GM21390 (cell line): ENCODE data around the gene NAALADL1.
"Not testable (repeated sequence)": the region's sequence is repeated elsewhere in the genome, so short reads cannot be mapped to it uniquely, and the experiment has no call there.

Experiments used
- ATAC-seq: cut with Tn5 transposase; IDR thresholded peaks from one replicate; pipeline ENCODE4 v1.9.1; 2021; ENCODE audit not compliant: unreplicated experiment

NAALADL1 gene

DNA sequence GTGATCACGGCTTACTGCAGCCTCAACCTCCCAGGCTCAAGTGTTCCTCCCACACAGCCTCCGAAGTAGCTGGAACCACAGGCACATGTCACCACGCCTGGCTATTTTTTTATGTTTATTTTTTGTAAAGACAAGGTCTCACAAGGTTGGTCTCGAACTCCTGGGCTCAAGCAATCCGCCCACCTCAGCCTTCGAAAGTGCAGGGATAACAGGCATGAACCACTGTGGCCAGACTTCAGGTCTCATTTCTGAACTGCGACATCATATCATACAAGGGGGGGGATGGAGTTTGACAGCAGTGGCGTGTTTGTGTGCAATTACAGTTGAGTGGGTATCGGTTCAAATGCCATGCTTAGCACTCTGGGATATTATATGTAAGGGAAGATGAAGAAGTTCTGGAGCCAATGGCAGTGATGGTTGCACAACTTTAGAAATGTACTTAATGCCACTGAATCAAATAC lies 6.9 kb downstream of the NAALADL1 start:
- no peak for ATAC-seq

DNA sequence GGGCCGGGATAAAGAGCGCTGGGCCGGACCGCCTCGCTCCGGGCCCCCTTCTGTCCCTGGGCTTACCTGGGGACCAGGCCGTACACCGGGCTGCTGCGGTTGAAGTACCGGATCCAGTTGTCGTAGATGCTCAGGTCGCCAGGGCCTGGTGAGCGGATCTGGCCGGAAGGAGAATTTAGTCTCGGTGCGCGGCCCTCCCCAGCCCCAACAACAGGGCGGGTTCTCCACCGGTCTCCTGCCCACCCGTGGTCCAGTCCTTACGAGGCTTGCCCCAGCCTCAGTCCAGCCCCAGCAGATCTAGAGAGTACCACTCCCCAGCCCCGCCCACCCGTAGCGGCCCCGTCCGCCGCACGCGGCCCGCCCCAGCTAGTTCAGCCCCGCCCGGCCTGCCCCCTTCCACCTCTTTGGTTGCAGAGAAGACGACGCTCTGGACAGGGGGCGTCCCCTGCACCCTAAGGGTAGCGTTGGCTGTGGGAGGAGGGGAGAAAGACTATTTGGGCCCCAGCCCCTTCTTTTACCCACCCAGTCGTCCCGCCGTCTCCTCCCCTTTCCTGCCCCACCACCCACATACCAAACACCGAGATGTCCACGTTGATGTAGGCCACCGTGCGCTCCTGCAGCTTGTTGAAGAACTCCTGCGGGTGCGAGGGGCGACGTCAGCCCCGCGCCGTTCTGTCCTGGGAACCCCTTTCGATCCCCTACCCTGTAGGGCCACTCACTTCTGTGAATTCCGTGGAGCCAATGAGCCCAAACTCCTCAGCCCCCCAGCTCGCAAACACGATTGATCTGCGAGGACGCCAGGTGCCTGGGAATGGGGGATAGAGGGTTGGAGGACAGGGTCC lies 10.6 kb downstream of the NAALADL1 start:
- ATAC-seq, result no peak

DNA sequence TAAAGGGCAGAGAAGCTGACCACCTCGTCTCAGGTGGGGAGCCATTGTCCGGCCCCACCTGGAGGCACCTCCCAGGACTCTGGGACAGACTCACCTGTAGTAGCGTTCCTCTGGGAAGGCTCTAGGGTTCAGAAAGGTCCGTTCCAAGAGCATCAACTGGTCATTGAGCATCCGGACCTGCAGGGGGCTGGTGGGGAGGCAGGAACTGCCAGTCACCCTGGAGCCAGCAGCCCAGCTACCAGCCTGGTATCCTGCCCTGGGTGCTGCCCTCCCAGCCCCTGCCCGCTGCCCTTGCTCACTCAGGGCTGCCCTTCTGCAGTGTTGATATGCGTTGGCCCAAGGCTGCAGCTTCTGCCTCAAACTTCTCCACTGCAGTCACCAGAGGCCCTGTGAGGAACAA lies 12.6 kb downstream of the NAALADL1 start:
- no peak for ATAC-seq

DNA sequence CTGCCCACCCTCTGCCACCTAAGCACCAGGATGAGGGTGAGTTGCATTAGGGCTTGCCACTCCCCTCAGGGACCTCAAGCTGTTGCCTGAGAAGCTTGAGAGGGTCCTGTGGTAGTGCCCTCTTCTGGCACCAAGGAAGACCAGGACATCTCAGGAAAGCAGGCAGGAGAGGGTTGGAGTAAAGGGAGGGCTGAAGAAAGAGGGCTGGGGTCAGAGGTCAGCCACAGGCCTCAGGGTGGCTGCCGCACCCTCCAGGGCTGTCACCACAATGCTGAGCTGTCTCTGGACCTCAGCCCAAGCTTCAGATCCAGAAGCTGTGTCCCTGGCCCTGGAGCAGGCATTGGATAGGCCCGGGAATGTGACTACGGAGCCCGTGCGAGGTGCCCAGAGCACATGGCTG lies 13.3 kb downstream of the NAALADL1 start:
- ATAC-seq, result no peak

DNA sequence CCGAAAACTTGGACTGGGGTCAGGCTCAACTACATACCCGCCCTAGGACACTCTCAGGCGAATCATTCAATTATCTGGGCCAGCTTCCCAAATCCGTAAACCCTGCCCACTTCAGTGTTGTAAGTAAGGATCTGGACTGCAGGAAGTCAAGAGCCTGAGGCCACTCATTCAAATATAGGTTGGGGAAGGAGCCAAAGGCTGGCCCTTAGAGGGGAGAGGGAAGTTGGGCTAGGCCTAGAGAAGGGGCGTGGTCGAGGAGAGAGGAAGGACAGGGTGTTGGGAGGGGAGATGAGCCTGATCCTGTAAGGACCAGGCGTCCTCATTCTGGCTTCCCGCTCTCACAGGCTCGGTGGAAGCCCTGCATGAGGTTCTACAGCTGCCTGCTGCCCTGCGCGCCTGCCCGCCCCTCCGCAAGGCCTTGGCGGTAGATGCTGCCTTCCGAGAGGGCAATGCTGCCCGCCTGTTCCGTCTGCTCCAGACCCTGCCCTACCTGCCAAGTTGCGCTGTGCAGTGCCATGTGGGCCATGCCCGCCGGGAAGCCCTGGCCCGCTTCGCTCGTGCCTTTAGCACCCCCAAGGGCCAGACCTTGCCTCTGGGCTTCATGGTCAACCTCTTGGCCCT lies 14.4 kb downstream of the NAALADL1 start:
- ATAC-seq, result no peak

DNA sequence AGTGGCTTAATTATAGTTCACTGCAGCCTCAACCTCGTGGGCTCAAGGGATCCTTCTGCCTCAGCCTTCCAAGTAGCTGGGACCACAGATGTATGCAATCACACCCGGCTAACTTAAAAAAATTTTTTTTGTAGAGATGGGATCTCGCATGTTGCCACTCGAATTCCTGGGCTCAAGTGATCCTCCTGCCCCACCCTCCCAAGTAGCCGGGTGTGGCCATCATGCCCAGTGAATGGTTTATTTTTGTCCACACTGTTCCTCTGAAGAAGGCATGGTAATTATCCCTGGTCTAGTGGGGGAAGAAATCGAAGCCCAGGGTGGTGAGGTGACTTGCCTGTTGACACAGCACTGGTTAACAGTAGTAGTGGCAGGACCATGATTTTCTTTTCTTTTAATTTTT lies 15.5 kb downstream of the NAALADL1 start:
- no peak for ATAC-seq

DNA sequence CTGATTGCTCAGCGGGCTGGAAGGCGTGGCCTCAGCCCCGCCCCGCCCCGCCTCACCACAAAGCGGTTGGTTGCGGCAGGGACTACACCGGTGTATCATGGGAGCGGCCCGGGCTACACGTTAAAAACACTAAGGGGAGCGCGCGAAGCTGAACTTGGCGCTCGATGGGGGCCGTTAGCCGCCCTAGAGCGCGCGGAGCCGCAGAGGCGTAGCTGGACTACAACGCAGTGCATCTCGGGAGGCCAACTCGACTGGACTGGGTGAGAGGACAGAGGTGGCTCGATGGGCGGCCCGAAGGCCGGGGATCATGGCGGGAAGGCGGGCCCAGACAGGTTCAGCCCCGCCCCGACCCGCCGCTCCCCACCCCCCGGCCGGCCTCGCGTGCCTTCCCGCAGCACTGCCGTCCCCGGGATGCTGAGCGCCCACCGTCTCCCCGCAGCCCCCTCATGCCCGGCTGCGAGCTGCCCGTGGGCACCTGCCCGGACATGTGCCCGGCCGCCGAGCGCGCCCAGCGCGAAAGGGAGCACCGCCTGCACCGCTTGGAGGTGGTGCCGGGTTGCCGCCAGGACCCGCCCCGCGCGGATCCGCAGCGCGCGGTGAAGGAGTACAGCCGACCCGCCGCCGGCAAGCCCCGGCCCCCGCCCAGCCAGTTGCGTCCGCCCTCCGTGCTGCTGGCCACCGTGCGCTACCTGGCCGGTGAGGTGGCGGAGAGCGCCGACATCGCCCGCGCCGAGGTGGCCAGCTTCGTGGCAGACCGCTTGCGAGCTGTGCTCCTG lies 17.3 kb downstream of the NAALADL1 start, which contains the start of gene SAC3D1:
Gene SAC3D1 (plus strand): TSS at position 364 of the 776 bp plus-strand sequence. CDS start 83 bp downstream, at position 447.
- peak; percentile 82 for ATAC-seq

DNA sequence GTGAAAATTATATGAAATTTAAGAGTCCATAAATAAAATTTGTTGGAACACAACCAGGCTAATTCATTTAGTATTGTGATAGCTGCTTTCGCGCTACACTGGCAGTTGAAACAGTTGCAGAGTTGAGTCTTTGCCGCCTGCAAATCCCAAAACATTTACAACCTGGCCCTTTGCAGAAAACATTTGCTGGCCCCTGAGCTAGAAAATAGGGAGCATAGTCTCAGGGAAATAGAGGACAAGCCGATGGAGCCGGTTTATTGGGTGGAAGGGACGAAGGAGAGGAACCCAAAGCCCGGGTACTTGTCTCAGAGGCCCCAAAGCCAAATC lies 17.9 kb downstream of the NAALADL1 start:
- no peak for ATAC-seq

DNA sequence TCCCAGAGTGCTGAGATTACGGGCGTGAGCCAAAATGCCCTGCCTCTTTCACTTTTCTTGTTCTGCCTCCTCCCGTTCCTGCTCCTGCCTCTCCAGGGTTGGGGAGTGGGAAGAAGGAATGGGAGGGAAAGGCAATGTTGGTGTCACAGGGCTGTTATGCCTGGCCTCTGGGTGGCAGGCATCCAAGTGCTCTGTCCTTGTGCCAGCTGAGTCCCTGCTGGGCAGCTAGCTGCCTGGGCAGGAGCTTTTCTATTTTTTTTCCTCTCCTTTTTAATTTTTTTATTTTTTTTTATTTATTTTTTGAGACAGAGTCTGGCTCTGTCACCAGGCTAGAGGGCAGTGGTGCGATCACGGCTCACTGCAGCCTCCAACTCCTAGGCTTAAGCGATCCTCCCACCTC lies 21.4 kb downstream of the NAALADL1 start:
- ATAC-seq, result no peak

DNA sequence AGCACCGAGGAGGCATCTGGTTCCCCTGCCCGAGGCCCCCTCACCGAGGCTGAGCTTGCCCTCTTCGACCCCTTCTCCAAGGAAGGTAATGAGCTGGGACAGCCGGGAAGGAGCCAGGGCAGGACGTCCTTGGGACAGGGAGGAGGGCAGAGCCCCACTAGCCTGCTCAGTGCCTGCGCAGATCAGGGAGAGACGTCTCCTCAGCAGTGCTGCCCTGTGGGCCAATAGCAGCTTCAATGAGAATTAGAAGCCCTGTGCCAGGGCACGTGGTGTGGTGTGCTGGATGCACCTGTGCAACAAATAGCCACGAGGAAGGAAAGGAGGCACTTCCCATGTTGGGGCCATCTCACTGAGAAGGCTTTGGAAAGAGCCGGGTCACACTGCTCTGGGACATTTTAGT lies 22.8 kb downstream of the NAALADL1 start:
- ATAC-seq, result no peak

DNA sequence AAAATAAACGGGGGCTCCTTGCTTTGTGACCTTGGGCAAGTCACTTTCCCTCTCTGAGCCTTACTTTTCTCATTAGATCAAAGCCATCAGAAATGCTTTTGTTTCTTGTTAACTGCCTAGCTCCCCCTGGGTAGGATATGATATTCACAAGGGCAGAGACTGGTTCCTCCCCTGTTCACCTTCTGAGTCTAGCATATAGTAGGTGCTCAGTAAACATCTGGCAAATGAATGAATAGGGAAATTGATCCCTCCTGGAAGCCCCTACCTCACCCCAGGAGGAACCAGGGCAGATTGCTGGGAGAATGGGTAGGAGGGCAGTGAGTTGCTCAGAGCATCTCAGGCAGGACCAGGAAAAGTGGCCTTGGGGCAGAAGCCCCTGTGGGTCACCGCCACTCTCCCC lies 23.9 kb downstream of the NAALADL1 start:
- ATAC-seq, result no peak

DNA sequence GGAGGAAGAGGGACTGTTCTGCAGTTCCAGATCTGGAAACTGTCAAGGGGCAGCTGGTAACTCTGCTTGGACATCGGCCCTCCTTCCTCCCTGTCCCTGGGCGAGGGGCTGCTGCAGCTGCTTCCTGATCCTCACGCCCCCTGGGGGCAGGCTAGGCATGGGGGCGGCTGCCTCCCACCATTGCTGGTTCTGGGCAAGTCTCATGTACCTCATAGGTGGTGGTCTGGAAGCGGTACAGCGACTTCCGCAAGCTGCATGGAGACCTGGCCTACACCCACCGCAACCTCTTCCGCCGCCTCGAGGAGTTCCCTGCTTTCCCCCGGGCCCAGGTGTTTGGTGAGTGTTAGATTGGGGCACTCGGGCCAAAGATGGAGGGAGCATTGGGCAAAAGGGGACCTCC lies 26.1 kb downstream of the NAALADL1 start:
- ATAC-seq, result no peak

DNA sequence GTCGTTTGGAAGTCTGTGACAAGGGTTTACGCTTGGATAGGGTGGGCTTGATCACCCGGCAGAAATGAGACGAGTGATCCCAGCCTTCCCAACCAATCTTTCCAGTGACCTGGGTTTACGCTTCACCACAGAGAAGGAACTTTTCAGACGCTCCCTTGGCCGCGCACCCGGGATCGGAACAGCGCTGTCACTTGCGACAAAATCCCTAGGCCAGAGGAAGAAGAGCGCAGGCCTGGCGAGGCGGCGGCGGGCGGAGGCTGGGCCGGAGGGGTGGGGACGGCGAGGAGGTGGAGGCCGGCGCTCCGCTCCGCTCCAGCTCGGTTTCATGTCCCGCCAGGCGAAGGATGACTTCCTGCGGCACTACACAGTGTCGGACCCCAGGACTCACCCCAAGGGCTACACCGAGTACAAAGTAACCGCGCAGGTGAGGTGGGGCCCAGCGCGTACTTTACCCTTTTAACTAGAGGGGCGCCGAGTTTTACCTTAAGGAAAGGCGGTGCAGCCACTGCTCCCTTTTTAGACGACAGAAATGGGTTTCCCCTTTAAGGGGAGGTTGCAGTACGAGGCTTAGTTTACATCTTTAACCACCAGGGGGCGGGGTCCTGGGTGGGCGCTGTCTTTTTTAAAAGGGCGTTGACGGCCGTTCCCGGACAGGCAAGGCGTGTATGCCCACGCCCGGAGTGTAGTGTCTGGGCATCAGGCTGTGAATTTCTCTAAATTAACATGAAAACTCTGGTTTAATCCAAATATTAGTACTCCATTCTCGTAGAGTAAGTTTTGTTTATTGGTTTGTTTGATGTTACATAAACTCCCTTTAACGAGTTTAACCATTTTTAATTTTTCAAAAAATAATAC lies 30.9 kb downstream of the NAALADL1 start, which contains the start of gene SNX15:
Gene SNX15 (plus strand): TSS at position 227 of the 855 bp plus-strand sequence. CDS start 99 bp downstream, at position 326.
- peak; percentile 81 for ATAC-seq

DNA sequence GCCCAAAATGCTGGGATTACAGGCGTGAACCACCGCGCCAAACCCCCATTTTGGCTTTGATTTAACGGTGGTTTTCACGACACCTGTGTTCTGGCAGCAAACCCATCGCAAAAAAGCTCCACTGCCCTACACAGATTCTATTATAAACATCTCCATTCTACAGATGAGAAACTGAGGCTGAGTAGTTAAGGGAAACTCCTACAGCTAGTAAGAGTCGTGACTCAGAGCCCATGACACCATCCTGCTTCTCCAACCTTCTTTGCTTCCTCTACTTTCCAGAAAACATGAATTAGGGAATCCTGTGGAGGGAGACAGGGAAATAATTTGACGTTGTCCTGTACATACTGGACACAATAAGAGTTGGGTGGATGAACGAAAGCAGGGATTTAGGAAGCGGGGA lies 31.5 kb downstream of the NAALADL1 start:
- ATAC-seq, result no peak

DNA sequence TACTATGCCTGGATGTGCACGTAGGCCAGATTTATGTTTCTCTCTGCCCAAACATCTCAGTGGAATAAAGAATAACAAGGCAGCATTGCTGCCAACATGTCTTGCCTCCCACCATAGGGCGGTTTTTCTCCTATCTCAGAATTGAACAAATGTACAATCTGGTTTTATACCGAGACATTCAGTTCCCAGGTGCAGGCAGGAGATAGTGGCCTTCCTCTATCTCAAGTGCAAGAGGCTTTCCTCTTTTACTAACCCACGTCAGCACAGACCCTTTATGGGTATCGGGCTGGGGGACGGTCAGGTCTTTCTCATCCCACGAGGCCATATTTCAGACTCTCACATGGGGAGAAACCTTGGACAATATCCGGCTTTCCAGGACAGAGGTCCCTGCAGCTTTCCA lies 34.9 kb downstream of the NAALADL1 start:
- not testable (repeated sequence) for ATAC-seq

DNA sequence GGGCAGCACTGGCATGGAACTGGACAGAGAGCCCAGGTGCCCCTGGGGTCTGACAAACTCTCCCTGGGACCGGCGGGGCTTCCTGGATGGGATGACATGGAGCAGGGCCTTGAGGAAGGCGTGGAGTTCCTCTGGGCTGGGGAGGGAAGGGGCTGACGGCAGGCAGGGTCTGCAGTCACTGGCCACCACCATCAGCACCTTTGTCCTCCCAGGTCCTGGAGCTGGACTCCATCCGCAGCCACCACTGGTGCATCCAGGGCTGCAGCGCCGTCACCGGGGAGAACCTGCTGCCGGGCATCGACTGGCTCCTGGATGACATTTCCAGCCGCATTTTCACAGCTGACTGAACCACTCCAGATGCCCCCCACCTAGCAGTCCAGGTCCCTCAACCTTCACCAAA lies 36.8 kb downstream of the NAALADL1 start:
- no peak for ATAC-seq

DNA sequence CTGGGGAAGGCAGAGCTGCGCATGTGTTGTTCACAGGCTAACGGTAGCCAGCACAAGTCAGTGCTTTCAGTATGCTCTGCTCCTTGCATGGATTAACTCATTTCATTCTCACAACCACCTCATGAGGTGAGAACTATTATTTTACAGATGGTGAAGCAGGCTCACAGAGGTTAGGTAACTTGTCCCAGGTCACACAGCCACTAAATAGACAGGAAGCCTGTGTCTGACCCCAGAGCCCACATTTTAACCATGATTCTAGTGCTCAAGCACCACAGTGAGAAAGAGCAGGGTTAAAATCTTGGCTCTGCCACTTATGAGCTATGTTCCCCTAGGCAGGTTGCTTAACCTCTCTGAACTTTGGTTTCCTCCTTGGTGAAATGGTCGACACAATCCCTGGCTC lies 37.4 kb downstream of the NAALADL1 start:
- no peak for ATAC-seq

DNA sequence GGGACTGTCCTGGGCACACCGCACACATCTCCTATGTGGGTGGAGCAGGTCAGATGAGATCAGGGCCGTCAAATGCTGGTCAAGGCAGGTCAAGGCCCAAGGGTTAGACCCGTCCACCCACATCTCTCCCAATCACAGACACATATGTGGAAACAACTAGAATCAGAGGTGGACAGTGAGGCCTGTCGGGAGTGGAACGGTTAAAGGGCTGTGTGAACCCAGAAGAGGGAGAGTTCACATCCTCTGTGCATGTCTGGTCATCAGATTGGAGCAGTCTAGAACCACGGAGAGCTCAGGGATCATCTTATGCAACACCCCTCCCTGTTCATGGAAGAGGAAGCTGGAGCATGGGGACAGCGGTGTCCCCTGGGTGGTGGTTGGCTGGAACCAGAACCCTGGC lies 38.5 kb downstream of the NAALADL1 start:
- ATAC-seq, result no peak

DNA sequence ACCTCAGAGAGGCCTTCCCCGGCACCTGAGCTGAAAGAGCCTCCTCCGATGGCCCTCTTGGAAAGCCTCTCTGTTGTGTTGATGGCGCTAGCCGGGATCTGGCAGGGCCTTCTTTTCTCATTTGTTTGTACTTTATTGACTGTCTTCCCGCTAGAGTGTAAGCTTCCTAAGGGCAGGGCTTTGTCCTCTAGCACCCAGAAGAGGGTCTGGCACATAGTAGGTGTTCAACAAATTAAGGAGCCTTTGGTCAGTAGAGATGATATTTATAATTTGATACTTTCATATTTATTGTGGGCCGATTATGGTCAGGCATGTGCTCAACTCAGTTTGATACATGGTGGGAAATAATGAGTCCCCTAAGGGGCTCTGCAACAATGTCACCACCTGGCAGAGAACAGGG lies 40.4 kb downstream of the NAALADL1 start:
- no peak for ATAC-seq

DNA sequence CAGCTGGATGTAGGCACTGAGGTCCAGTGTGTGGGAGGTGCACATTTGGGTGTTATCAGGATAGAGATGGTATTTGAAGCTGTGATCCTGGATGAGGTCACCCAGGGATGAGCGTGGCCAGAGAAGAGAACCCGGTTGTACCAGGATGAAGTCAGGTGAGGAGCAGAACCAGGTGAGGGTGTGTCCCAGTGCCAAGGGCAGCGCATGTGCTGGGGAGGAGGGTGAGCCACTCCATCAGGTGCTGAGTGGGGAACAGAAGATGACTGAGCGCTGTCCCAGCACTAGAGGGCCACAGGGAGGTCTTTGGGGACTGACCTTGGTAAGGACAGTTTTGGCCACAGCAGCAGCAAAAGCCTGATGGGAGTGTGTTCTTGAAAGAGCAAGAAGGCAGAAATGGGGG lies 41.6 kb downstream of the NAALADL1 start:
- no peak for ATAC-seq

DNA sequence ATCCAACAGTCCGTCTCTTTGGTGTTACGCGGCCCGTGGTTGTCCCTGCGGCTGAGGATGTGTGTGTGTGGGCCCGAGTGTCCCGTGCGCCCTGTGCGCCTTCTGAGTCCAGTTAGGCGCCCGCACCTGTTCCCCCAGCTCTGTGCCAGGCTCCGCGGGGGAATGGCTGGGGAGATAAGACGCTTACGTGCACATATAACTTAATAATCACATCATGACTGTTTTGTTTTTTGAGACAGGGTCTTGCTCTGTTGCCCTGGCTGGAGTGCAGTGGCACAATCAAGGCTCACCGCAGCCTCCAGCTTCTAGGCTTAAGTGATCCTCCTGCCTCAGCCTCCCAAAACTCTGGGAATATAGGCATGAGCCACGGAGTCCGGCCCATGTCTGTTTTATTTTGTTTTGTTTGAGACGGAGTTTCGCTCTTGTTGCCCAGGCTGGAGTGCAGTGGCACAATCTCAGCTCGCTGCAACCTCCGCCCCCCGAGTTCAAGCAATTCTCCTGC lies 43.6 kb downstream of the NAALADL1 start:
- ATAC-seq, result no peak
